NCI-H1105 (cell line): Measurements from ENCODE around the gene ZNF33B.
A peak's percentile ranks its signal among the peaks of the same experiment; 100 is the strongest.
"Not testable (repeated sequence)": the region's sequence is repeated elsewhere in the genome, so short reads cannot be mapped to it uniquely, and the experiment has no call there.

Experiments used
- DNase-seq: peaks from one replicate; lab custom pipeline; 2025; lab: John Stamatoyannopoulos, UW

Gene ZNF33B

GRCh38 chr10:42615419-42615818 lies 23.0 kb downstream of the ZNF33B start:
- no peak for DNase-seq

DNA sequence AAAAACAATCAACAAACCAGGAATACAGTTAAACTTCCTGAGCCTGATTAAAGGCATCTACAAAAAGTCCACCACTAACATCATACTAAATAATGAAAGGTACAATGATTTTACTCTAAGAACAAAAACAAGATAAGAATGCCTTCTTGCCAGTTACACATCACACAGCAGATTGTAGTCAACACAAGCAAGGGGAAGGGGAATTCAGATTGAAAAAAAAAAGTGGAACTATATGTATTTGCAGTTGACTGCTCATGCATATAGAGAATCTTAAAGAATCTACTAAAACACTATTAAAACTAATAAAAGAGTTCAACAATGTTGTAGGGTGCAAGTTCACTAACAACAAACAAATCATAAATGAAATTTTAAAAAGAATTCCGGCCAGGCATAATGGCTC lies 28.5 kb downstream of the ZNF33B start:
- DNase-seq = no peak

- DNase-seq = no peak
These were observed 40.0 kb downstream of the ZNF33B start for GRCh38 chr10:42598249-42598873.

GRCh38 chr10:42596196-42596595 lies 42.2 kb downstream of the ZNF33B start:
- no peak for DNase-seq

DNA sequence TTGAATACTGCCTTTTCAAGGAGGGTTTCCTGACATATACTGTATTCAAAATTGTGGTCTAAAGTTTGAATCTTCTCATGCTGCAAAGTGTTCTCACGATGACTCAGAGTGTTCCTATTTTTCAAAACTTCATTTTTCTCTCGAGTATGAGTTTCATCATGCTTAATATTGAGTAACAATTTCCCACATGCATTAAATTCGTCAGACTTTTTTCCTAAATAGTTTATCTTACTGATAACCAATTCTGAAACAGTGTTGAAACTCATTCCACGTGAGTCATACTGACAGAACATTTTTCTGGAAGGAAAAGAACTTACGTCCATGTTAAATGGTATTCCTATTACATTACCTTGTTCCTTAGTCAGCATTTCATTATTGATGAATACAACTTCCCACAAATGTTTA lies 44.1 kb downstream of the ZNF33B start:
- no peak for DNase-seq

- no peak for DNase-seq
These were observed 45.1 kb downstream of the ZNF33B start for GRCh38 chr10:42593284-42593683.

DNA sequence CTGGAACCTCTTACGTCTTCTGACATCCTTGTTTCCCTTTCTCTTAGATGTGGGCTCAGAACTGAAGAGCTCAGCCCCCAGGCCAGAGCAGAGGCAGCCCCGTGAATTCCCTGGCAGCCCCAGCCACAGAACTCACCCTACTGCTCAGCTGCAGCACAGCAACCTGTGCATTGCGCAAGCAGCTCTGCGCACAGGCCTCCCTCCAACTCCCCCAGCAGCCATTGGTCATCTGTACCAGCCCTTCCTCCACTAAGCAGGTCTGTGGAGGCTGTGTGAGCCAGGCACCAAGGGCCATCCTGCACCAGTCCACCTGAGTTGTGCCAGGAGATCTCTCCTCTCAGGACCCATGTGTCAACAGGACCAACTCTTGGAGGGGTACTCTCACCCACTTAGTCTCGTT lies 54.5 kb downstream of the ZNF33B start:
- no peak for DNase-seq

DNA sequence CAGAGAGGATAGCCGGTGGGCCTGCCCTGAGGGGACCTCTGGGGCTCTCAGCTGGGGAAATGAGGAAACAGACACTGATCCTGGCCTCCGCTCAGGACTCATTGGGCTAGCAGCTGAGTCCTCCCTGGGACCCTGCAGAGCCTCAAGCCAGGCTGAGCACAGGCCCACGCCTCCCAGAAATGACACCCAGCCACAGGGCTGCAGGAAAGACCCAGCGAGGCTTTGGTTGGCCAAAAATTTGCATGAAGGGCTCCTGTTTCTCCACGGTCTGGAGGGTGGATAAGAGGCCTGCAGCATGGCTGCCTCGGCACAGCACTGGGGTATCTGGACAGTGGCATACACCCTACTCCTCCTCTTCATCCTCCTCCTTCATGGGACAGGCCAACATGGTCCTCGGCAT lies 60.4 kb downstream of the ZNF33B start:
- no peak for DNase-seq

GRCh38 chr10:42576338-42576737 lies 62.0 kb downstream of the ZNF33B start:
- DNase-seq = no peak

DNA sequence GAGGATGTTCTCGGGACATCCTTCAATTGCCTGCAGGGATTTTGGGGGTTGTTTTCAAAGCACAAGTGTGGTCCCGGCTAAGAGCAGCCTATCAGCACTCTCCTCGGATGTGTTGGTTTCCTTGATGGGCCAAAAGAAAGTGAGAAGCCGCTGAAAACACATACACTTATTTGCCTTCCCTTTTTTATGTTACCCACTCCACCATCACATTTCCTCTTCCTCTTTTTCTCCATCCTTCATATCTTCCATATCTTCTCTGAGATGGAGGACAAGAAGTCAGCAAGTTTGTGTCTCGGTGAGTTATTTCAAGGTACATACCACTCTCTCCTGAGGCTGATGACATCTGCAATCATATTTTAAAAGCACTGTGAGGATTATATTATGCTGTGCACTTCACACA lies 64.0 kb downstream of the ZNF33B start:
- DNase-seq = no peak

- DNase-seq = no peak
These were observed 81.4 kb downstream of the ZNF33B start for GRCh38 chr10:42556931-42557330.

DNA sequence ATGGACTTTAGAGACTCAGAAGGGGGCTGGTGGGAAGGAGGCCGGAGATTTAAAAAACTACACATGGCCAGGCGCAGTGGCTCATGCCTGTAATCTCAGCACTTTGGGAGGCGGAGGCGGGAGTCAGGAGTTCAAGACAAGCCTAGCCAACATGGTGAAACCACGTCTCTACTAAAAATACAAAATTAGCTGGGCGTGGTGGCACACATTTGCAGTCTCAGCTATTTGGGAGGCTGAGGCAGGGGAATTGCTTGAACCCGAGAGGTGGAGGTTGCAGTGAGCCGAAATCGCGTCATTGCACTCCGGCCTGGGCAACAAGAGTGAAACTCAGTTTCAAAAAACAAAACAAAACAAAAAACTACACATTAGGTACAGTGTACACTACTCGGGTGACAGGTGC lies 84.8 kb downstream of the ZNF33B start:
- DNase-seq = not testable (repeated sequence)

GRCh38 chr10:42553064-42553407 lies 85.3 kb downstream of the ZNF33B start:
- DNase-seq = no peak

GRCh38 chr10:42552188-42553063 lies 85.9 kb downstream of the ZNF33B start:
- DNase-seq = peak; percentile 82

DNA sequence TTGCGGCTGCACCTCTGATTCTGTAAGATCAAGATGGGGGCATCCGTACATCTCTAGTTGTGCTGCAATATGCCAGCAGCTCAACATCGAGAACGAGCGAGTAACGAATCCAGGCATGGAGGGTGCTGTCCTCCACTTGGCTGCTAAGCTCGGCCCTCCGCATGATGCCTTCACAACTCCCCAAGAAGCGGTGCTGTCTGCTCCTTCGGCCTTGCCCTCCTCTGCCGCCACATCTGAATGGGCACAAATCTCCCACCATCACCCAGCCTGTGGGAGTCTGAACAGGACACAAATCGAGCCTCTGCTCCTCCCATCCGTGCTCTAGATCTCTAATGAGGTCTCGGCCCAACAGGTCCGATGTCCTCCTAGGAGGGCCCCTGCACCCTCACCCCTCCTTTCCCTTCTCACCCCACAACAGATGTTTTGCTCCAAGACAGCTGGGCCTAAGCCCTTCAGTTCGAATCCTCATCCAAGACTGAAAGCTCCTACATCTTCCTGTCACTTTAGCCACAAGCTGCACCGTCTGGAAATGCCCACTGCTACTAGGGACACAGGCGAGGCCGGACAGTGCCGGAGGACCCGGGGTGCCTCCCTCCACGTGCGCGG lies 86.7 kb downstream of the ZNF33B start:
- DNase-seq = no peak

DNA sequence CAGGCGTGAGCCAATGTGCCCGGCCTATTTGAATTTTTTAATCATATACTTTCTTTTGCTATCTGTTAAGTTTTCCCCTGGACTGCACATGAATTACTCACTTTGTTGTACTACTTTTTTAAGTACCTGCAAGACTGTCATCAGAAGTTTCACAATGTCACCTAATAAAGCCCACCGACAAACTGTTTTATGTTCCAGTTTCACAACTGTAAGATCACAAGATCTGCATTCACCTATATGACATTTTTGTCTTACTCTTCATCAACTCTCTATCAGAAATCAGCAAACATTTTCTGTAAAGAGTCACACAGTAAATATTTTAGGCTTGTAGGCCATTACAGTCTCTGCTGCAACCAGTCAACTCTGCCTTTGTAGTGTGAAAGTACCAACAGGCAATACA lies 88.5 kb downstream of the ZNF33B start:
- no peak for DNase-seq

DNA sequence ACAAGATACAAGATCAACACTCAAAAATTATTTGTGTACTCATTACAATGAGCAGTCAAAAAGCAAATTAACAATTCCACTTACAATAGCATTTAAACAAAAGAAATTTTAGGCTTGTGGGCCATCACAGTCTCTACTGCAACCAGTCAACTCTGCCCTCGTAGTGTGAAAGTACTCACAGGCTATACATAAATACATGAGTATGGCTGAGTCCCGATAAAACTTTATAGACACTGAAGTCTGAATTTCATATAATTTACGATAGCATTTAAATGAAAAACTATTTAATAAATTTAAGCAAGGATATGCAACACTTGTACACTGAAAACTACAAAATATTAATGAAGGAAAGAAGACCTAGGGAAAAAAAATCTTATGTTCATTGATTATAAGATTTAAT lies 90.1 kb downstream of the ZNF33B start:
- no peak for DNase-seq

DNA sequence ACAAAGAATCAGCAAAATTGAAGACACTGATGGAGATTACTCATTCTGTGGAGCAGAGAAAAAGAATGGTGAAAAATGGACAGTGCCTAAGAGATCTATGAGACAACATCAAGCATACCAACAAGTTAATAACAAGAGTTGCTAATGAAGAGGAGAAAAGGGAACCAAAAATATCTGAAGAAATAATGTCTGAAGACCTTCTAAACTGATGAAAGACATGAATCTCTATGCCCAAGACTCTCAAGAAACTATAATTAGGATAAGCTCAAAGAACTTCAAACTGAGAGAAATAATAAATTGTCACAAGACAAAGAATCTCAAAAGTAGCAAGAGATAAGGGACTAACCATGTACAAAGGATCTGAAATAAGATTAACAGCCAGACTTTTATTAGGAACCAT lies 93.4 kb downstream of the ZNF33B start:
- DNase-seq = no peak

GRCh38 chr10:42543840-42544372 lies 94.5 kb downstream of the ZNF33B start:
- DNase-seq = no peak
